DOHH2 (cell line): ENCODE results near the gene PPP3CA.
A peak's percentile ranks its signal among the peaks of the same experiment; 100 is the strongest.

Source experiments
- H3F3A ChIP-seq: fragments of 200-600 bp; sonication (generic), shearing (Covaris generic); 2 replicates; pipeline ENCODE4 v1.6.0; 2016; ENCODE audit warnings: antibody characterized with exemption, mild to moderate bottlenecking; ENCODE audit not compliant: control insufficient read depth, insufficient read depth
- H3K27ac ChIP-seq: fragments of 200-600 bp; sonication (generic); 2 replicates; pipeline ENCODE4 v1.5.1; 2014; ENCODE audit warnings: low read depth, mild to moderate bottlenecking, low read length, moderate library complexity
- H3K27me3 ChIP-seq: fragments of 200-600 bp; sonication (generic); 2 replicates; pipeline ENCODE4 v1.6.1; 2014; ENCODE audit warnings: mild to moderate bottlenecking, low read length, mixed read lengths; ENCODE audit not compliant: control insufficient read depth
- H3K36me3 ChIP-seq: fragments of 200-600 bp; sonication (generic); 2 replicates; pipeline ENCODE4 v1.6.1; 2014; ENCODE audit warnings: mild to moderate bottlenecking, low read length, moderate library complexity, mixed read lengths; ENCODE audit not compliant: control insufficient read depth
- H3K4me1 ChIP-seq: fragments of 200-600 bp; sonication (generic); 2 replicates; pipeline ENCODE4 v1.6.1; 2014; ENCODE audit warnings: mild to moderate bottlenecking, low read length, mixed read lengths; ENCODE audit not compliant: control insufficient read depth
- H3K4me2 ChIP-seq: fragments of 200-600 bp; sonication (generic); 2 replicates; pipeline ENCODE4 v1.6.0; 2014; ENCODE audit warnings: mild to moderate bottlenecking, low read length, moderate library complexity
- H3K4me3 ChIP-seq: fragments of 200-600 bp; sonication (generic); 2 replicates; pipeline ENCODE4 v1.5.1; 2014; ENCODE audit warnings: mild to moderate bottlenecking, low read length, mixed read lengths
- H3K79me2 ChIP-seq: fragments of 200-600 bp; sonication (generic); 2 replicates; pipeline ENCODE4 v1.6.1; 2014; ENCODE audit warnings: mild to moderate bottlenecking, low read length, mixed read lengths; ENCODE audit not compliant: control insufficient read depth
- H3K9me2 ChIP-seq: fragments of 200-600 bp; sonication (generic); replicated peaks from 2 replicates; pipeline ENCODE4 v1.6.1; 2014; ENCODE audit warnings: mild to moderate bottlenecking, low read length, mixed read lengths; ENCODE audit not compliant: control insufficient read depth
- H3K9me3 ChIP-seq: fragments of 200-600 bp; sonication (generic); 2 replicates; pipeline ENCODE4 v1.6.1; 2014; ENCODE audit warnings: antibody characterized with exemption, low read length, mixed read lengths; ENCODE audit not compliant: control insufficient read depth, insufficient read depth
- H4K20me1 ChIP-seq: fragments of 200-600 bp; sonication (generic); 2 replicates; pipeline ENCODE4 v1.6.0; 2014; ENCODE audit warnings: low read depth, mild to moderate bottlenecking, antibody characterized with exemption, low read length, moderate library complexity; ENCODE audit not compliant: control insufficient read depth, insufficient read depth
- EZH2phosphoT487 ChIP-seq: fragments of 200-600 bp; sonication (generic); IDR thresholded peaks from 2 replicates; pipeline ENCODE4 v1.6.1; 2017; ENCODE audit warnings: borderline replicate concordance, mild to moderate bottlenecking, antibody characterized with exemption, low read length, moderate library complexity, mixed read lengths
- TF ChIP-seq, protein P1 (sequence below): fragments of 200-600 bp; sonication (generic); IDR thresholded peaks from one replicate; pipeline ENCODE4 v1.5.1; 2014; ENCODE audit warnings: antibody characterized with exemption, mild to moderate bottlenecking, low read depth, low read length; ENCODE audit not compliant: poor library complexity, severe bottlenecking

The PPP3CA gene

DNA sequence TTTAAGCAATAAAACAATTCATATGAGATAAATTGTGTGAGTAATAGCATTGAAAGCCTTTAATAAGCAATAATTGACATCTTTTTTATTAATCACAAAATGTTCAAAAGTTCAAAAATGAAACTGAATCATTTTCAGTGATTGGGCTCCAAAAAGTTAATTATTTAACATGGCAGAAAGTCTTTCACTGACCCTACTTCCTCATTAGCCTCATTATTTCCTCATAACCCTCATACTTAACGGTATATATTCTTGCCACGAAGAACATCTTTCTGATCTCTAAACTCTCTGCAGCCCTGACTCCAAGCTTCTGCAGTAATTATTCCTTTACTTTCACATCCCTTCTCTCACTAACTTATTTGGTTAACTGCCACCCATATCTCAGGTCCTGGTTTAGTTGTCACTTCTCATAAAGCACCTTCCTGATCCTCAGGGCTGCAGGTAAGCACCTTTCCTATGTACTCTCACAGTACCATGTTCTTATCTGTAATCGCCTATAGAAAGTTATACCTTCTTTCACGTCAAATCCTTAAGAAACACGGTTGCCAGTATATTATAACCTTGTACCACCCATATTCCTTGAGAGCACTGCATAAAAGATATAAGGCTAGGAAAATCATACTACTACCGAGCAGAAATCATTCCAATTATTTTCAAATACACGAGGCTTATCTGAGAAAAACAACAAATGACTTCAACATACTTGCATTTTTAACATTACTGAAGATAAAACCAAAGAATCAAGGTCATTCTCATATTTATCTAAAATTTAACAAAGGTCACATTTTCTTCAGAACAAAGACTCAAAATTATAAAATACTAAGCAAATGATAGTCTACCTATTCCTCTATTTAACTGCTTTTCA, 72.2 kb downstream of the PPP3CA start:
- Histone ChIP-seq H3K9me3 (no peaks in the 10 kb centered on the region), H4K20me1 (0 out of 2 replicates have a peak, but pooled peaks cover 4% of the 10 kb centered on the region), H3K36me3 (no peaks in the 10 kb centered on the region), H3K27ac (no peak overlapping the region), H3K4me2 (0 out of 2 replicates have a peak overlapping the region, but pooled peaks have one; percentile 11), H3F3A (no peaks in the 10 kb centered on the region), H3K4me3 (no peak overlapping the region), H3K9me2 (no peaks in the 10 kb centered on the region), H3K27me3 (no peaks in the 10 kb centered on the region), H3K79me2 (peaks cover 5% of the 10 kb centered on the region), H3K4me1 (peaks cover 17% of the 10 kb centered on the region)
- TF ChIP-seq, protein P1, sequence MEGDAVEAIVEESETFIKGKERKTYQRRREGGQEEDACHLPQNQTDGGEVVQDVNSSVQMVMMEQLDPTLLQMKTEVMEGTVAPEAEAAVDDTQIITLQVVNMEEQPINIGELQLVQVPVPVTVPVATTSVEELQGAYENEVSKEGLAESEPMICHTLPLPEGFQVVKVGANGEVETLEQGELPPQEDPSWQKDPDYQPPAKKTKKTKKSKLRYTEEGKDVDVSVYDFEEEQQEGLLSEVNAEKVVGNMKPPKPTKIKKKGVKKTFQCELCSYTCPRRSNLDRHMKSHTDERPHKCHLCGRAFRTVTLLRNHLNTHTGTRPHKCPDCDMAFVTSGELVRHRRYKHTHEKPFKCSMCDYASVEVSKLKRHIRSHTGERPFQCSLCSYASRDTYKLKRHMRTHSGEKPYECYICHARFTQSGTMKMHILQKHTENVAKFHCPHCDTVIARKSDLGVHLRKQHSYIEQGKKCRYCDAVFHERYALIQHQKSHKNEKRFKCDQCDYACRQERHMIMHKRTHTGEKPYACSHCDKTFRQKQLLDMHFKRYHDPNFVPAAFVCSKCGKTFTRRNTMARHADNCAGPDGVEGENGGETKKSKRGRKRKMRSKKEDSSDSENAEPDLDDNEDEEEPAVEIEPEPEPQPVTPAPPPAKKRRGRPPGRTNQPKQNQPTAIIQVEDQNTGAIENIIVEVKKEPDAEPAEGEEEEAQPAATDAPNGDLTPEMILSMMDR, result no peak
- TF ChIP-seq EZH2phosphoT487, result no peak

DNA sequence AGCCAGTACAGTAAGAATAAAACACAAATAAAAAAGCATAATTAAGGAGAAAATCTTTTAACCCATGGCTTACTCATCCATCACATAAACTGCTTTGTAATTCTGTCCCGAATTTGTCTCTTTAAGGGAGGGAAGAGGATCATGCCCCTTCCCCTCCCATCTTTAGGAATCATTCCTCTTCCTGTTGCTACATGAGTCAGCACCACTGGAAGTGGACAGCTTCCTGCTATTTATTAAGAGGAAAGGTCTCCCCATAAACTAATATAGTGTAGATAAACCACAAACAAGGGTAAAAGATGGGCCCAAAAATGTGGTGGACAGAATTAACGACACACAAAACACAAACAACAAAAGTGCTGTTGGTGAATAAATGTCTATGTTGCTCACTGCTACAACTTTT, 75.8 kb downstream of the PPP3CA start:
- Histone ChIP-seq H3K4me2 (no peak overlapping the region), H3K27me3 (no peaks in the 10 kb centered on the region), H3K4me3 (no peak overlapping the region), H3K4me1 (peaks cover 7% of the 10 kb centered on the region), H3K36me3 (no peaks in the 10 kb centered on the region), H3K27ac (no peak overlapping the region), H3K79me2 (peaks cover 10% of the 10 kb centered on the region), H3K9me2 (no peaks in the 10 kb centered on the region), H3F3A (no peaks in the 10 kb centered on the region), H3K9me3 (no peaks in the 10 kb centered on the region), H4K20me1 (0 out of 2 replicates have a peak, but pooled peaks cover 5% of the 10 kb centered on the region)
- TF ChIP-seq EZH2phosphoT487, result no peak
- TF ChIP-seq, protein P1, result no peak

DNA sequence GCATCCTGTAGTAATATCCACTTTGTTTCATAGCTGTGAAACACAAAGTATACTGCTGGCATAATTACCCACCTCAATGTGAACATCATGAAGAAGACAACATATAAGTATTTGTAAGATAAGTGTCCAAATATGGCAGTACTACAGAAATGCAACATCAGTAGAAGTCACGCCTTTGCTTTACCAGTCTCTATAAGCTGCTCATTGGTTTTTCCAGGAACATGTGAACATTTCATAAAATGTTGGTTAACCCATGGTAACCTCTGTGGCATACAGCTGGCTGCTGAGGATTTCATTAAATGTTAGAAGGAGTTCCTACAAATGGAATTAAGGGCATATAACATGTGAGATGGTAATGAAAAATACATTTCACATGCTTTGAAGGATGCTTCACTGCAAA, 77.6 kb downstream of the PPP3CA start:
- H3F3A ChIP-seq, result no peaks in the 10 kb centered on the region
- no peak overlapping the region for H3K27ac ChIP-seq
- no peak overlapping the region for H3K4me3 ChIP-seq
- H4K20me1 ChIP-seq, result peaks cover 7% of the 10 kb centered on the region; the same call in 1 of the 2 replicates
- H3K9me2 ChIP-seq, result no peaks in the 10 kb centered on the region
- H3K4me1 ChIP-seq, result peaks cover 19% of the 10 kb centered on the region
- TF ChIP-seq, protein P1, result no peak
- TF ChIP-seq EZH2phosphoT487, result no peak
- no peaks in the 10 kb centered on the region for H3K36me3 ChIP-seq
- no peaks in the 10 kb centered on the region for H3K9me3 ChIP-seq
- H3K4me2 ChIP-seq, result no peak overlapping the region
- H3K79me2 ChIP-seq, result peaks cover 12% of the 10 kb centered on the region
- no peaks in the 10 kb centered on the region for H3K27me3 ChIP-seq
